Ovary (tissue), 3 donors: ENCODE measurements around the gene ECE2.

ENCODE experiments used
- CTCF ChIP-seq, 3 donors: fragments of 450-650 bp in 2 of 3; fragments of 200-600 bp in 1 of 3; IDR thresholded peaks; one replicate each; pipeline versions ENCODE4 v1.5.1 to v1.8.0; 2016 to 2022; ENCODE audit warnings: antibody characterized with exemption in 3 of 3, mild to moderate bottlenecking in 1 of 3
- POLR2A ChIP-seq: fragments of 450-650 bp; IDR thresholded peaks from one replicate; pipeline ENCODE4 v1.6.1; 2017; ENCODE audit warnings: antibody characterized with exemption, mild to moderate bottlenecking, moderate library complexity
- donor health status: DM: no; HTN: no; CAD: no.

GRCh38 chr3:184236636-184237035 lies 39.2 kb upstream of the ECE2 start:
- TF ChIP-seq CTCF (IDR thresholded peaks at IDR 0.05) (no peak), POLR2A (no peak)
